Endothelial cell of umbilical vein (primary cell): ENCODE measurements around the gene MLC1. TPM values are rescaled to one million over a fixed set of nuclear protein-coding genes. Genes with fewer than 3 reads are reported as not detected.

Source experiments
- BruUV-seq: library from RNA; stranded (reverse); fragments of 400-500 nt; replicated peaks from 2 replicates; lab custom pipeline; 2021; lab: Mats Ljungman, UMichigan
- CTCF ChIA-PET: fragments of 300-600, 350-600 bp; sonication (Branson Sonifier 250); formaldehyde crosslinking; loops from one replicate; lab custom pipeline; 2021; ENCODE audit warnings: antibody characterized with exemption, inconsistent platforms; lab: Charles Lee
- POLR2A ChIA-PET: fragments of 300-600, 350-600 bp; sonication (Branson Sonifier 250); formaldehyde crosslinking; loops from one replicate; lab custom pipeline; 2021; ENCODE audit warnings: antibody characterized with exemption, inconsistent platforms; lab: Charles Lee
- DNase-seq: peaks from one replicate; pipeline ENCODE4 v3.0.0-alpha.2; 2011; ENCODE audit warnings: low read depth, low spot score
- FAIRE-seq: peaks from 2 replicates; lab custom pipeline; 2011; peaks lifted over from hg19 to GRCh38; lab: Jason Lieb, UNC
- H2AFZ ChIP-seq: 2 replicates; pipeline ENCODE4 v1.6.0; 2012; ENCODE audit warnings: low read depth, low read length, control low read depth, inconsistent platforms
- H3K27ac ChIP-seq: 2 replicates; pipeline ENCODE4 v1.5.1; 2011; ENCODE audit warnings: low read depth, mild to moderate bottlenecking, control low read depth, low read length, moderate library complexity; ENCODE audit not compliant: insufficient read depth
- H3K27me3 ChIP-seq, 2 experiments: 2 replicates each; pipeline versions ENCODE4 v1.6.0 to v1.6.1; 2011; ENCODE audit warnings: low read length in 2 of 2, mixed read lengths in 1 of 2; ENCODE audit not compliant: control insufficient read depth in 2 of 2, insufficient read depth in 2 of 2
- H3K36me3 ChIP-seq, 2 experiments: 2 replicates in 1 of 2; 3 replicates in 1 of 2; pipeline ENCODE4 v1.5.1; 2011; ENCODE audit warnings: low read length in 2 of 2, mild to moderate bottlenecking in 1 of 2, moderate library complexity in 1 of 2; ENCODE audit not compliant: control insufficient read depth in 2 of 2, insufficient read depth in 2 of 2; ENCODE audit errors: extremely low read depth in 1 of 2
- H3K4me1 ChIP-seq: 3 replicates; pipeline ENCODE4 v1.5.1; 2011; ENCODE audit warnings: mild to moderate bottlenecking, low read length; ENCODE audit not compliant: control insufficient read depth, insufficient read depth; ENCODE audit errors: extremely low read depth
- H3K4me2 ChIP-seq: 2 replicates; pipeline ENCODE4 v1.6.1; 2011; ENCODE audit warnings: low read length, control low read depth, mixed read lengths; ENCODE audit not compliant: insufficient read depth
- H3K4me3 ChIP-seq, 3 experiments: fragments of 200-600 bp in 1 of 3; sonication (generic), shearing (Covaris generic) in 1 of 3; replicated peaks in 1 of 3; 2 replicates each; pipeline ENCODE4 v1.5.1; 2011 to 2016; ENCODE audit warnings: control low read depth in 3 of 3, low read length in 3 of 3, mild to moderate bottlenecking in 2 of 3, inconsistent platforms in 1 of 3, low read depth in 1 of 3, moderate library complexity in 1 of 3; ENCODE audit not compliant: insufficient read depth in 1 of 3
- H3K79me2 ChIP-seq: 2 replicates; pipeline ENCODE4 v1.6.0; 2012; ENCODE audit warnings: low read length, inconsistent platforms; ENCODE audit not compliant: control insufficient read depth, insufficient read depth
- H3K9ac ChIP-seq: replicated peaks from 2 replicates; pipeline ENCODE3; 2011; ENCODE audit warnings: low read length, control low read depth; ENCODE audit not compliant: insufficient read depth; ENCODE audit errors: extremely low read depth
- H3K9me1 ChIP-seq: replicated peaks from 3 replicates; pipeline ENCODE4 v1.6.0; 2011; ENCODE audit warnings: mild to moderate bottlenecking, low read length; ENCODE audit not compliant: control insufficient read depth, insufficient read depth; ENCODE audit errors: extremely low read depth
- H3K9me3 ChIP-seq: replicated peaks from 2 replicates; pipeline ENCODE4 v1.5.1; 2012; ENCODE audit warnings: low read length, inconsistent platforms; ENCODE audit not compliant: control insufficient read depth, insufficient read depth
- H4K20me1 ChIP-seq: replicated peaks from 2 replicates; pipeline ENCODE3; 2011; ENCODE audit warnings: mild to moderate bottlenecking, low read length; ENCODE audit not compliant: control insufficient read depth, insufficient read depth; ENCODE audit errors: extremely low read depth
- EZH2 ChIP-seq: IDR thresholded peaks from 2 replicates; pipeline ENCODE4 v1.6.1; 2012; ENCODE audit warnings: borderline replicate concordance, low read depth, mild to moderate bottlenecking, moderate library complexity, low read length, inconsistent platforms; ENCODE audit not compliant: severe bottlenecking
- JUN ChIP-seq: IDR thresholded peaks from 2 replicates; pipeline ENCODE4 v1.6.1; 2011; ENCODE audit warnings: borderline replicate concordance, low read depth; ENCODE audit not compliant: insufficient read length, insufficient read depth
- POLR2A ChIP-seq: IDR thresholded peaks from 2 replicates; pipeline ENCODE4 v1.6.1; 2012; ENCODE audit warnings: low read depth, mild to moderate bottlenecking, control low read depth, low read length
- POLR2AphosphoS5 ChIP-seq: IDR thresholded peaks from 2 replicates; pipeline ENCODE4 v1.6.1; 2012; ENCODE audit warnings: low read depth, mild to moderate bottlenecking, control low read depth, low read length, moderate library complexity; ENCODE audit not compliant: insufficient read depth
- dilution Hi-C: fragments of 300-500 bp; cut with MboI; formaldehyde crosslinking; loops from one replicate; pipeline ENCODE4 v1.15.0; 2019; ENCODE audit warnings: low sequenced_read_pairs; ENCODE audit not compliant: extremely low pct_ligation_motif_present
- intact Hi-C: fragments of 100-400 bp; cut with micrococcal nuclease; formaldehyde crosslinking; loops from one replicate; pipeline ENCODE4 v1.10.0; 2022
- polyA plus RNA-seq, 4 experiments: library from polyadenylated mRNA; depleted of rRNA in 3 of 4; stranded (reverse) in 3 of 4; unstranded in 1 of 4; fragments of >200 nt; gene quantifications; 2 replicates each; pipeline versions ENCODE4 v1.2.1 to v1.2.3, GENCODE V29; 2011 to 2012; ENCODE audit warnings: missing spikeins in 1 of 4
- total RNA-seq: library from RNA; stranded (reverse); gene quantifications from 2 replicates; pipeline ENCODE4 v1.2.3, GENCODE V29; 2021
- TF ChIP-seq, protein P1 (sequence below): IDR thresholded peaks from 2 replicates; pipeline ENCODE4 v1.6.1; 2011; ENCODE audit not compliant: insufficient read depth, insufficient read length

Gene MLC1
- total and polyA plus RNA-seq, 2 donors (not counting 3 experiments of a cell fraction or from before 2014, with no cell fraction given), result not detected

DNA sequence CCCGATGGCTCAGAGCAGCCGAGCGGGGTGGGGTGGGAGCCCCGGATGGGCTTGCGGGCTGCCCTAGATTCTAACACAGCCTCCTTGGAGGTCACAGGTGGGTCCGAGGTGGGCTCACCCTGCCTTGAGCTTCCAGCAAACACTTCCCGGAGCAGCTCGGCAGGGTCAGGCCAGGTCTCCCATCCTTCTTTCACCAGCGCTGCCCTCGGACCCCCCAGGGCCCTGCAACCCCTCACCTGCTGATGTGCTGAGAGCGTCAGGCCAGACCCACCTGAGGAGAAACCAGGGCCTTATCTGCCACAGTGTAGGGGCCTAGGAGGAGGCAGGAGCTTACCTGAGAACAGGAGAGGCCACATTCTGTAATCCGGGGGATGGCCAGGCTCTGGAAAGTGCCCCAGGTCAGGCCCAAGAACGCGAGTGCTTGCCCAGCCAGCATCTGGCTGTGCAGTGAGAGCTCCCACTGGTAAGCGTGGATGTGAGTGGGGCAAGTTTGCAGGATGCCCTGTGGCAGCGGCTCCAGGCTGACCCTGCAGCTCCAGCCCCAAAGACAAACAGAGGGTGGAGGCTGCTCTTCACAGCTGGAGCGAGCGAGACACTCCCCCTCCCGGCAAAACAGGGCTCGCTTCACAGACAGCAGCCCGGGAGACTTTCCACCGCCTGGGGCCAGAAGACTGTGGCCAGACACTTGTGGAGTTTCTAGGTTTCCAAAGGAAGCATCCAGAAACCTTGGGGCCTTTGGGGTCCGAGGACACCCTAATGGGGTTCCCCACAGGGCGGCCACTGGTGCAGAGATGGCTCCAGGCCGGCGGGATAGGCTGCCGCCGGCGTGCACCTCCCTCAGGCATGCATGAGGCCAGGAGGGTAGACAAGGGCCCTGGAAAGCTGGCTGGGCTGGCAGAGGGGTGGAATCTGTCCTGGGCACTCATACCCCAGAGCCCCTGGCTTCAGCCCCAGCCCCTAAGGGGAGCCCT is 72.7 kb downstream of the MLC1 start, which contains the start of gene IL17REL:
Gene IL17REL, minus strand, starts transcription at position 555 of the 971 bp plus-strand sequence. Its CDS starts 119 bp downstream, at position 436.
- intact Hi-C loops (no loop called here), dilution Hi-C loops (no loop called here)
- DNase-seq, result no peak
- POLR2A ChIA-PET, result interaction anchor here (0.7 kb wide), 1 partner anchor 98 kb away, joined by 4 read pairs; no protein-coding TSS in a partner anchor
- no peak for FAIRE-seq
- peaks cover 34 to 46% of the 10 kb centered on the region in 2 experiments for H3K27me3 ChIP-seq
- H3K4me2 ChIP-seq, result no peak within 1 kb of the TSS
- TF ChIP-seq JUN (no peak), POLR2AphosphoS5 (no peak), EZH2 (no peak), POLR2A (no peak)
- TF ChIP-seq, protein P1, sequence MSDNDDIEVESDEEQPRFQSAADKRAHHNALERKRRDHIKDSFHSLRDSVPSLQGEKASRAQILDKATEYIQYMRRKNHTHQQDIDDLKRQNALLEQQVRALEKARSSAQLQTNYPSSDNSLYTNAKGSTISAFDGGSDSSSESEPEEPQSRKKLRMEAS, result no peak
- H3K36me3 ChIP-seq, result no peaks in the 10 kb centered on the region
- BruUV-seq, result no TSS peak
- H3K9me1 ChIP-seq, result no peaks in the 10 kb centered on the region
- H3K27ac ChIP-seq, result no peak within 1 kb of the TSS
- no peaks in the 10 kb centered on the region for H3K79me2 ChIP-seq
- H4K20me1 ChIP-seq, result no peaks in the 10 kb centered on the region
- H3K4me3 ChIP-seq, result no peak within 1 kb of the TSS
- CTCF ChIA-PET, result interaction anchor here (1.2 to 1.9 kb wide), 3 partner anchors 8 to 82 kb away, joined by 3 to 9 read pairs (median 5); no protein-coding TSS in a partner anchor
- H3K4me1 ChIP-seq, result no peaks in the 10 kb centered on the region
- H3K9me3 ChIP-seq, result no peaks in the 10 kb centered on the region
- H3K9ac ChIP-seq, result no peak within 1 kb of the TSS
- H2AFZ ChIP-seq, result no peak within 1 kb of the TSS
